ENCODE results near the gene PANK1.

- no peak for TF ChIP-seq SP1 (CRISPR knock-in tag; conservative IDR thresholded peaks at IDR 0.05)
- TF ChIP-seq RELA (CRISPR knock-in tag; IDR thresholded peaks at IDR 0.05; ENCODE audit: borderline replicate concordance): no peak
- no peak for TF ChIP-seq CTCF (IDR thresholded peaks at IDR 0.05)
- TF ChIP-seq TCF7 (CRISPR knock-in tag; IDR thresholded peaks at IDR 0.05; ENCODE audit: low read depth): no peak
- TF ChIP-seq ZNF423 (CRISPR knock-in tag; IDR thresholded peaks at IDR 0.05): no peak
- TF ChIP-seq MAX (CRISPR knock-in tag; IDR thresholded peaks at IDR 0.05): no peak
- TF ChIP-seq FOXJ3 (CRISPR knock-in tag; IDR thresholded peaks at IDR 0.05; ENCODE audit: borderline replicate concordance): no peak
- TF ChIP-seq TP53 (CRISPR knock-in tag; IDR thresholded peaks at IDR 0.05): no peak
- TF ChIP-seq ZBTB43 (CRISPR knock-in tag; IDR thresholded peaks at IDR 0.05): no peak
- TF ChIP-seq TEAD4 (CRISPR knock-in tag; IDR thresholded peaks at IDR 0.05): no peak
- TF ChIP-seq HMGA2 (CRISPR knock-in tag; IDR thresholded peaks at IDR 0.05): no peak
- TF ChIP-seq USF2 (CRISPR knock-in tag; IDR thresholded peaks at IDR 0.05): no peak
- no peak for TF ChIP-seq IRF2 (CRISPR knock-in tag; IDR thresholded peaks at IDR 0.05; ENCODE audit: borderline replicate concordance, low read depth)
- TF ChIP-seq AFF4 (CRISPR knock-in tag; IDR thresholded peaks at IDR 0.05; ENCODE audit: borderline replicate concordance): no peak
Measured at GRCh38 chr10:89639326-89639725, 5.7 kb downstream of the PANK1 start.
